Daoy (cell line): ENCODE data around the gene SPOUT1. TPM values are rescaled to one million over a fixed set of nuclear protein-coding genes. Genes with fewer than 3 reads are reported as not detected.
A peak's percentile ranks its signal among the peaks of the same experiment; 100 is the strongest.
"Not testable (repeated sequence)": the region's sequence is repeated elsewhere in the genome, so short reads cannot be mapped to it uniquely, and the experiment has no call there.

Experiments used
- DNase-seq: peaks from one replicate; pipeline ENCODE4 v3.0.0-alpha.2; 2015; ENCODE audit warnings: low read depth
- total RNA-seq: library from RNA; depleted of rRNA; stranded (reverse); fragments of >200 nt; shearing (Covaris generic); gene quantifications from 2 replicates; pipeline ENCODE4 v1.2.3, GENCODE V29; 2014

Gene SPOUT1
- total RNA-seq, 1 experiment from 2014 or later, result 45.8 TPM

DNA sequence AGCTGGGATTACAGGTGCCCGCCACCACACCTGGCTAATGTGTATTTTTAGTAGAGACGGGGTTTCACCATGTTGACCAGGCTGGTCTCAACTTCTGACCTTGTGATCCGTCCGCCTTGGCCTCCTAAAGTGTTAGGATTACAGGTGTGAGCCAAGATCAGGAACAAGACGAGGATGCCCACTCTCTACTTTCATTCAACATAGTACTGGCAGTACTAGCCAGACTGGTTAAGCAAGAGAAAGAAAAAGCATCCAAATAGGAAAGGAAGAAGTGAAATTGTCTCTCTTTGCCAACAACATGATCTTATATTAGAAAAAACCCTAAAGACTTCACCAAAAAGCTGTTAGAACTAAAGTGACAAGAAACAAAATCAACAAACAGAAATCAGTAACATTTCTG, 18.7 kb downstream of the SPOUT1 start:
- no peak for DNase-seq

- DNase-seq, result no peak
Measured at GRCh38 chr9:128809831-128810230, 19.8 kb downstream of the SPOUT1 start.

- DNase-seq, result no peak
Measured at GRCh38 chr9:128809036-128809599, 20.5 kb downstream of the SPOUT1 start.

- DNase-seq, result no peak
Measured at GRCh38 chr9:128808543-128808942, 21.1 kb downstream of the SPOUT1 start.

DNA sequence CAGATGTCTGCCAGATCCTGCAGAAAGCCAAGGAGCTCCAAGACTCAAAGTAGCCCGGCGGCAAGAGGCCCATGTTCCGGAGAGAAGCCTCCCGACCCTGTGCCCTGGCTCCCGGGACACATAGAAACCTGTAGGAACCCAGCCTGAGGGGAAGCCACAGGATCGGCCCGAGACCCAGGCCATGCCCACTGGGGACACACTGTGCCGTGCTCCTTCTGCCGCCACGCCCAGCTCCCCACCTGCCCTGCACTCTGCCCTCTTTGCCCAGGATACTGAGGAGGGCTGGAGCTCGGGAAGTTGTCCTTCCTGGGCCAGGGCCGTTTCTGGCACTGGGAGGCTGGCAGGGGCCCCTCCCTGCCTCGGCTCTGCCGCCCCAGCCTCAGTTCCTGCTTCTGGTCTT, 21.8 kb downstream of the SPOUT1 start:
- DNase-seq, result no peak

DNA sequence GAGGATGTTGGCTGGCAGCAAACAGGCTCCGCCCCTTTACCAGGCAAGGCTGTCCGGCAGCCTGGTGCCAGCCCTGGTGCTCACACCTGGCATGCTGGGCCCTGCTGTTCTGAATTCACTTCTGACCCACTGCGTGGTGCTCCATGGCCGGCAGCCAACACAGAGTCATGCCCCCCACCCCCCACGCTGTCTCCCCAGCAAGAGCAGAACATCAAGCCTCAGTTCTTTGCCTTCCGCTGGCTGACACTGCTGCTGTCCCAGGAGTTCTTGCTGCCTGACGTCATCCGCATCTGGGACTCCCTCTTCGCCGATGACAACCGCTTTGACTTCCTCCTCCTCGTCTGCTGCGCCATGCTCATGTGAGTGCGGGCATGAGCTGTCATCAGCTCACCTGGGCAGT, 23.9 kb downstream of the SPOUT1 start:
- no peak for DNase-seq

DNA sequence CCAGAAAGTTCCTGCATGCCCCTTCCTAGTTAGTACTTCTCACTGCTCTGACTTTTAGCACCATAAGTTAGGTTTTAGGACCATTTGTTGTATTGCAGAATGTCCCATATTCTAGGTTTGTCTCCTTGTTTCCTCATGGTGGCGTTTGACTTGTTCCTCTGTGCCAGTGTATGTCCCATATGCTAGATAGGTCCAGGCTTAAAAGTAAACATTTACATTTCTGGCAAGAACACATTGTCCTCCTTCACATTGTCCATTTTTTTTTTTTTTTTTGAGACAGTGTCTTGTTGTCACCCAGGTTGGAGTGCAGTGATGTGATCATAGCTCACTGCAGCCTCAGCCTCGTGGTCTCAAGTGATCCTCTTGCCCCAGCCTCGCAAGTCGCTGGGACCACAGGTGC, 27.1 kb downstream of the SPOUT1 start:
- no peak for DNase-seq

DNA sequence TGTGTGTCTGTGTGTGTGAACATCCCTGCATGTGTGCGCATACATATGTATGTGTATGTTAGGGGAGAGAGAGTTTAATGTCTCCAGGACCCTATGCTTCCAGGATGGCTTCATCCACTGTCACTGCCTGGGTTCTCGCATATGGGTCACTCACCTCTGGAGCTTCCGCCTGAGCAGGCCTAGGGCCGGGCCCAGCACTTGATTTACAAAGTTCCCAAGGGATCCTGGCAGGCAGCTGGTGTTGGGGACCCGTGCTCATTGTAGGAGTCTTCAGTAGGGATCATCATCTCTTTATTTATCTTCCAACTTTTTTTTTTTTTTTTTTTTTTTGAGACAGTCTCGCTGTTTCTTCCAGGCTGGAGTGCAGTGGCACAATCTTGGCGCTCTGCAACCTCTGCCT, 29.5 kb downstream of the SPOUT1 start:
- no peak for DNase-seq

DNA sequence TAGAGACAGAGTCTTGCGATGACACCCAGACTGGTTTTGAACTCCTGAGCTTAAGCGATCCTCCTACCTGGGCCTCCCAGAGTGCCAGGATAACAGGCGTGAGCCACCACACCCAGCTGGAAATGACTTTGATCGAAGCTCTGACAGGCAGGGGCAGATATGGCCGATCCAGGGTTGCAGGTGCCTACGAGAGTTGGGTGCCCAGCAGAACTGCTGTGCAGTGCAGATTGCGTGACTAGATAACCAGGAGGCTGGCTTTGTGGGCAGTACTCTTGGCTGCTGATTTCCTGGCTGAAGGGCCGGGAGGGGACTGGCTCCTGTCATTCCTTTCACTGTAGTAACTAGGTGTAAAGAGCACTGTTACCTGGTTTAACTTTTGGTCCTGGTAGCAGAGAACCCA, 30.7 kb downstream of the SPOUT1 start:
- DNase-seq, result no peak

GRCh38 chr9:128794961-128795360, 34.6 kb downstream of the SPOUT1 start:
- not testable (repeated sequence) for DNase-seq

DNA sequence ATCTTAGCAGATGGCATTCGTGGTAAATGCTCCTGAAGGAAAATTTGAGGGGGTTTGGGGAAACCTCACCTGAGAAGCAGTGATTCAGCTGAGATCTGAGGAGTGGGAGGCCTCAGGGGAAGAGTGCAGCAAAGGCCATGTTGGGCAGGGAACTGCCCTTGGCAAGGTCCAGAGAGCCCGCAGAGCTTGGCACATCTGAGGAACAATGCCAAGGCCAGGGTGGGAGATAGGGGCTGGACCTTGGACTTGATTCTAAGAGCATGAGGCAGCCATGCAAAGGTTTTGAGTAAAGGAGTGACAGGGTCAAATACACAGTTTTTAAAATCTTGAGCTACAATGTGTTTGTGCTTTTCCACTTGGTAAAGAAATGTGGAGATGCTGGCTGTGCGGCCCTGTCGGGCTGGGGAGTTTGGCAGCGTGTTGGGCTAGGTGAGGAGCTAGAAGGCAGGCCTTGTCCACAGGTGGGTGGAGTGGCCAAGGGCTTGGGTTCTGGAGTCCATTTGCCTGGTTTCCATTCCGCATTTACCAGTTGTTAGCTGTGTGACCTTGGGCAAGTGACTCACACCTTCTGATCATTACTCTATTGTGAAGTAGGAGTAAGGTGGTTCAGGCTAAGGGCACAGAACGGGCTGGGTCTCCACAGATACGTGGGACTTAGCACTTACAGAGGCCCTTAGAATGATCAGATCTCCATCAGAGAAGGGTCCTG, 36.5 kb downstream of the SPOUT1 start:
- no peak for DNase-seq

DNA sequence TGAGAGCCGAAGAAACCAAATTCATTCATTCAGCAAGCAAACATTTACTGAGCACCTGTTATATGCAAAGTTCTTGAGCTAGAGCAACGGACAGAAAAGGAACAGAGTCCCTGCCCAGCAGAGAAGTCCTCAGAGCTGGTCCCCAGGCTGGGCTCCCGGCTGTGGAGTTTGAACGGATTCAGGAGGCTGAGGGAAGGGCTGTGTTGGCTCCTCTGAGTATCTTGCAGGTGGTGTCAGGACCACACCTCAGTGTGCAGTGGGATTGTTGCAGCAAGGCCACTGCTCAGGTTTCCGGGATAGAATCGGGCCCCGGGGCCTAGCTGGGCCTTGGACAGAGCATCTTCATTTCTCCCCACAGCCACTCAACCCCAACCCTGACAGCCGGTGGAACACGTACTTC, 37.5 kb downstream of the SPOUT1 start:
- DNase-seq, result no peak

DNA sequence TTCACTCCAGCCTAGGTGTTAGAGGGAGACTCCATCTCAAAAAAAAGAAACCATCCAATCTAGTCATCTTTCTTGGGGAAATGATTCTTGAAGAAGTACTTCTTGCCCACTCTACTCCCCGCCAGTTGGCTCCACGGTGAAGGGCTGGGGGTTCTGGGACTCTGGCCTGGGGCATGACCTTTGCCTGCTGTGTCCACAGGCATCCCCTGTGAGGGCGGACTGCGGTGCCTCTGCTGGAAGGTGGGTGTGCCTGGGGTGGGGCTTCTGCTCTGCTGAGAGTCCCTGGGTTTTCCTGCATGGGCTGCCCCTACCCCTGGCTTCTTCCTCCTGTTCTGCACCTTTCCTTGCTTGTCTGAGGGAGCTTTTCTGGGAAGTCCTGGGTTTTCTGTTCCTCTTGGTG, 39.1 kb downstream of the SPOUT1 start:
- no peak for DNase-seq

DNA sequence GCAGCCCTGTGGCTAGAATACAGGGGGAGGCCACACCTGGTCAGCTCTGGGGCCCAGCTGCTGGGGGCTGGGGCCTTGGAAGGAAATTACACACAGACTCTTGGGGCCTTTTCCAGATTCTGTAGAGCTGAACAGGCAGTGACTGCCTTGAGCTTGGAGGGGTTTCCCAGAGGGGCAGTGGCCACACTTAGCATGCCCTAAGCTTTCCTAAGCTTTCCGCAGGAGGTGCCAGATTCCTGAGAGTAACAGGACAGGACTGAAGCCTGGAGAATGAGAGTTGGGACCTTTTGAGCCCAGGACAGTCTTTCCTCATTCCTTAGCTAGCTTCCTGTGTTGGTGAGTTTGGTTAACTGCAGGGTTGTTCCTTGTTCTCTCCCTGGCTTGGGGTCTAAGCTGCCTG, 41.1 kb downstream of the SPOUT1 start:
- DNase-seq, result no peak

DNA sequence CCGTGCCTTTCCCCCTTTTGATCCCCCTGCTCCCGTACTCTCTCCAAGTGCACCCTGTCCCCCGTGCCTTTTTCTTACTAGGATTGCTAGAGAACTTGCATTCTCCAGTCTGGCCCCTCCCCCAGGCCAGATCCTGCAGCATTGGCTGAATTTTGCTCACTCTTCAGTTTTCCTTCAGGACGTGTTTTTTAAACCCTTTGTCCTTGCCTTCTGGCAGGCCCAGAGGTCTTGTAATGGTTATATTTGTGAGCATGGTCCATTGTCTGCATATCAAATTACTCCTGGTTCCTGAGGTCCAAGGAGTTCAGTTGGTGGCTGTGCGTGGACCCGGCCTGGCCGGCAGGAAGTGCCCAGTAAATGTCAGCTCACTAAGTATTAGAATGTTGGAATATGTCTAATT, 41.9 kb downstream of the SPOUT1 start:
- no peak for DNase-seq

- DNase-seq, result peak; percentile 92
Measured at GRCh38 chr9:128786681-128787601, 42.7 kb downstream of the SPOUT1 start, which contains the start of gene TBC1D13. Gene TBC1D13, plus strand, starts transcription at chr9:128787253. Its CDS starts 101 bp downstream, at chr9:128787354.

DNA sequence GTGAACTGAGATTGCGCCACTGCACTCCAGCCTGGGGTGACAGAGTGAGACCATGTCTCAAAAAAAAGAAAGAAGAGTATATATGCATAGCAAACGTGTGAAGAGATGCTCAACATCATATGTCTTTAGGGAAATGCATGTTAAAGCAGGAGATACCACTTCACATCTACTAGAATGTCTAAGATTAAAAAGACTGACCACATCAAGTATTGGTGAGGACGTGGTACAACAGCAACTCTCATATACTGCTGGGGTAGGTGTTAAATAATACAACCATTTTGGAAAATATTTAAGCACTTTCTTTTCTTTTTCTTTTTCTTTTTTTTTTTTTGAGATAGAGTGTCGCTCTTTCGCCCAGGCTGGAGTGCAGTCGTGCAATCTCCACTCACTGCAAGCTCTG, 44.2 kb downstream of the SPOUT1 start:
- DNase-seq, result no peak

- DNase-seq, result no peak
Measured at GRCh38 chr9:128782669-128783068, 46.9 kb downstream of the SPOUT1 start.

GRCh38 chr9:128781187-128782070, 48.2 kb downstream of the SPOUT1 start:
- DNase-seq, result no peak

- DNase-seq, result not testable (repeated sequence)
Measured at GRCh38 chr9:128780093-128780492, 49.5 kb downstream of the SPOUT1 start.

GRCh38 chr9:128774804-128775203, 54.8 kb downstream of the SPOUT1 start:
- no peak for DNase-seq

DNA sequence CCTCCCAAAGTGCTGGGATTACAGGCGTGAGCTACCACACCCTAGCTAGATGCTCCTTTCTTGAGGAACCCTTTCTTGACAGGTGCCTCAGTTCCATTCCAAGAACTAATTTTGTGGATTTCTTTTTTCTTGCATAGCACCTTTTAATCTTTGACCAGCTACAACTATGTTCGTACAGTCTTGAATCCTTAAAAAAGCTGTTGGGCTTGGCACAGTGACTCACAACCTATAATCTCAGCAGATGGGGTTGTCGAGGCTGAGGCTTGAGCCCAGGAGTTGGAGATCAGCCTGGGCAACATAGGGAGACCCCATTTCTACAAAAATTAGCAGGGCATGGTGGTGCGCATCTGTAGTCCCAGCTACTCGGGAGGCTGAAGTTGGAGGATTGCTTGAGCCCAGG, 56.5 kb downstream of the SPOUT1 start:
- no peak for DNase-seq
